HG03108 (cell line): Measurements from ENCODE around the gene FNDC5.

Experiments used
- ATAC-seq: cut with Tn5 transposase; IDR thresholded peaks from one replicate; pipeline ENCODE4 v1.9.1; 2021; ENCODE audit warnings: moderate library complexity; ENCODE audit not compliant: unreplicated experiment

The FNDC5 gene

GRCh38 chr1:32898056-32898455, 27.3 kb upstream of the FNDC5 start:
- ATAC-seq, result no peak

- ATAC-seq, result no peak
Observed at GRCh38 chr1:32897082-32898049, 26.7 kb upstream of the FNDC5 start.

- no peak for ATAC-seq
Observed at GRCh38 chr1:32896451-32896850, 25.7 kb upstream of the FNDC5 start.

- no peak for ATAC-seq
Observed at GRCh38 chr1:32895325-32896215, 24.9 kb upstream of the FNDC5 start.

GRCh38 chr1:32894681-32895080, 24.0 kb upstream of the FNDC5 start:
- no peak for ATAC-seq

GRCh38 chr1:32894019-32894600, 23.4 kb upstream of the FNDC5 start:
- no peak for ATAC-seq

- no peak for ATAC-seq
Observed at GRCh38 chr1:32893198-32894018, 22.7 kb upstream of the FNDC5 start.

GRCh38 chr1:32892368-32893197, 21.9 kb upstream of the FNDC5 start:
- no peak for ATAC-seq

GRCh38 chr1:32891630-32892029, 20.9 kb upstream of the FNDC5 start:
- ATAC-seq, result no peak

- no peak for ATAC-seq
Observed at GRCh38 chr1:32891241-32891570, 20.5 kb upstream of the FNDC5 start.

GRCh38 chr1:32890516-32891240, 20.0 kb upstream of the FNDC5 start:
- ATAC-seq, result no peak

GRCh38 chr1:32889731-32890278, 19.1 kb upstream of the FNDC5 start:
- ATAC-seq, result no peak

- ATAC-seq, result no peak
Observed at GRCh38 chr1:32888677-32889420, 18.1 kb upstream of the FNDC5 start.

GRCh38 chr1:32888134-32888533, 17.4 kb upstream of the FNDC5 start:
- ATAC-seq, result no peak

- no peak for ATAC-seq
Observed at GRCh38 chr1:32887623-32888022, 16.9 kb upstream of the FNDC5 start.

GRCh38 chr1:32886828-32887414, 16.2 kb upstream of the FNDC5 start:
- no peak for ATAC-seq

GRCh38 chr1:32886004-32886827, 15.5 kb upstream of the FNDC5 start, which contains the start of gene HPCA:
Gene HPCA (plus strand): TSS chr1:32886491. CDS start chr1:32888899, 2,408 bp downstream.
- ATAC-seq, result no peak
